NB4 (cell line): Measurements from ENCODE around the gene KCNIP4.

ENCODE experiments used
- POLR2A ChIP-seq: IDR thresholded peaks from 2 replicates; pipeline ENCODE4 v1.6.1; 2011; ENCODE audit warnings: mild to moderate bottlenecking; ENCODE audit not compliant: insufficient read length; ENCODE audit errors: extremely low read depth
- TF ChIP-seq, protein P1 (sequence below): IDR thresholded peaks from one replicate; pipeline ENCODE4 v1.5.1; 2012; ENCODE audit warnings: low read depth, low read length

DNA sequence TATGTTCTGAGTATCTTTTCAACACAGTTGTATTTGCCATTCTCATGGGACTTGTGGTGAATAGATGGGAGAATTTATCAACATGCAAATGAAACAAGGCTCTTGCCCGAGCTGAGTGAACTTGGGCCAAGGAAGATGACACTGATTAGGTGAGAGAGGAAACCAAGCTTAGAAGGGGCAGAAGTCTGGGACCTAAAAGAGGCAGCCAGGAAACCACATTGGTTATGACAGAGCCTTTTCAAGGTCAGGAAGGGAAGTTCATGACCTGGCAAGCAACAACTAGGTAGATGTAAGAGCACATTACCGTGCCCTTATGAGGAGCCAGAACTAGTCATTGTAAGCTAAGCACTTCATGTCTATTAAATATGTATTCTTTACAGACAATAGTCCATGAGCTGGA lies 658.0 kb downstream of the KCNIP4 start:
- TF ChIP-seq, protein P1, sequence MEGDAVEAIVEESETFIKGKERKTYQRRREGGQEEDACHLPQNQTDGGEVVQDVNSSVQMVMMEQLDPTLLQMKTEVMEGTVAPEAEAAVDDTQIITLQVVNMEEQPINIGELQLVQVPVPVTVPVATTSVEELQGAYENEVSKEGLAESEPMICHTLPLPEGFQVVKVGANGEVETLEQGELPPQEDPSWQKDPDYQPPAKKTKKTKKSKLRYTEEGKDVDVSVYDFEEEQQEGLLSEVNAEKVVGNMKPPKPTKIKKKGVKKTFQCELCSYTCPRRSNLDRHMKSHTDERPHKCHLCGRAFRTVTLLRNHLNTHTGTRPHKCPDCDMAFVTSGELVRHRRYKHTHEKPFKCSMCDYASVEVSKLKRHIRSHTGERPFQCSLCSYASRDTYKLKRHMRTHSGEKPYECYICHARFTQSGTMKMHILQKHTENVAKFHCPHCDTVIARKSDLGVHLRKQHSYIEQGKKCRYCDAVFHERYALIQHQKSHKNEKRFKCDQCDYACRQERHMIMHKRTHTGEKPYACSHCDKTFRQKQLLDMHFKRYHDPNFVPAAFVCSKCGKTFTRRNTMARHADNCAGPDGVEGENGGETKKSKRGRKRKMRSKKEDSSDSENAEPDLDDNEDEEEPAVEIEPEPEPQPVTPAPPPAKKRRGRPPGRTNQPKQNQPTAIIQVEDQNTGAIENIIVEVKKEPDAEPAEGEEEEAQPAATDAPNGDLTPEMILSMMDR = no peak
- TF ChIP-seq POLR2A = no peak
